ENCODE data around the gene IL16. TPM values are rescaled to one million over a fixed set of nuclear protein-coding genes. Genes with fewer than 3 reads are reported as not detected.

IL16 gene
- total RNA-seq, 6 experiments from 2014 or later: 2.0 to 6.8 (median 3.2) TPM

DNA sequence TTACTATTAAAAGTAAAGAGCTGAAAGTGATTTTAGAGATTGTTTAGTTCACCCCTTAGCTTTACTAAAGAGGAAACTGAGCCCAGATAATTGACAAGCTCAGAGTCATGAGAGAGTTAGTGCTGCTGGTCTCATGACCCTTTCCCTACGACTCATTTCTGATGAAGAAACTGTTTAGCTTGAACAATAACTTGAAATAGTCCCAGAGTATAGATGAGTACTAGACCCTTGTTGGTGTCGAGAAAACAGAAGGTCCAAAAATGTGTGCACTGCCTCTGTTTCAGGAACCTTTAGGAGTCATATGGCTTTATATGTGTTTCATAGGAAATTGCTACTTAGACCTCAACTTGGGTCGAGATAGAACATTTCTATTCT lies 58.2 kb downstream of the IL16 start:
- Histone ChIP-seq H3K4me3 (no peak overlapping the region), H3K36me3 (no peaks in the 10 kb centered on the region), H3K9me3 (no peaks in the 10 kb centered on the region), H3K27ac (no peak overlapping the region), H3K4me1 (no peaks in the 10 kb centered on the region), H3K27me3 (no peaks in the 10 kb centered on the region)
- 64% methylated on average over 3 of the region's 3 CpGs for WGBS (ENCODE audit: insufficient coverage, low coverage, low lambda C conversion rate, missing lambda C conversion rate)
- TF ChIP-seq, protein P1, sequence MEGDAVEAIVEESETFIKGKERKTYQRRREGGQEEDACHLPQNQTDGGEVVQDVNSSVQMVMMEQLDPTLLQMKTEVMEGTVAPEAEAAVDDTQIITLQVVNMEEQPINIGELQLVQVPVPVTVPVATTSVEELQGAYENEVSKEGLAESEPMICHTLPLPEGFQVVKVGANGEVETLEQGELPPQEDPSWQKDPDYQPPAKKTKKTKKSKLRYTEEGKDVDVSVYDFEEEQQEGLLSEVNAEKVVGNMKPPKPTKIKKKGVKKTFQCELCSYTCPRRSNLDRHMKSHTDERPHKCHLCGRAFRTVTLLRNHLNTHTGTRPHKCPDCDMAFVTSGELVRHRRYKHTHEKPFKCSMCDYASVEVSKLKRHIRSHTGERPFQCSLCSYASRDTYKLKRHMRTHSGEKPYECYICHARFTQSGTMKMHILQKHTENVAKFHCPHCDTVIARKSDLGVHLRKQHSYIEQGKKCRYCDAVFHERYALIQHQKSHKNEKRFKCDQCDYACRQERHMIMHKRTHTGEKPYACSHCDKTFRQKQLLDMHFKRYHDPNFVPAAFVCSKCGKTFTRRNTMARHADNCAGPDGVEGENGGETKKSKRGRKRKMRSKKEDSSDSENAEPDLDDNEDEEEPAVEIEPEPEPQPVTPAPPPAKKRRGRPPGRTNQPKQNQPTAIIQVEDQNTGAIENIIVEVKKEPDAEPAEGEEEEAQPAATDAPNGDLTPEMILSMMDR (IDR thresholded peaks at IDR 0.05): no peak
- TF ChIP-seq POLR2A (IDR thresholded peaks at IDR 0.05): no peak
- intact Hi-C loops (cut with DNase I): loop anchor here in 1 of 2 donors (10.0 kb wide), 1 partner anchor 90 kb away; no protein-coding TSS in a partner anchor
- DNase-seq: no peak
- no peak for ATAC-seq

DNA sequence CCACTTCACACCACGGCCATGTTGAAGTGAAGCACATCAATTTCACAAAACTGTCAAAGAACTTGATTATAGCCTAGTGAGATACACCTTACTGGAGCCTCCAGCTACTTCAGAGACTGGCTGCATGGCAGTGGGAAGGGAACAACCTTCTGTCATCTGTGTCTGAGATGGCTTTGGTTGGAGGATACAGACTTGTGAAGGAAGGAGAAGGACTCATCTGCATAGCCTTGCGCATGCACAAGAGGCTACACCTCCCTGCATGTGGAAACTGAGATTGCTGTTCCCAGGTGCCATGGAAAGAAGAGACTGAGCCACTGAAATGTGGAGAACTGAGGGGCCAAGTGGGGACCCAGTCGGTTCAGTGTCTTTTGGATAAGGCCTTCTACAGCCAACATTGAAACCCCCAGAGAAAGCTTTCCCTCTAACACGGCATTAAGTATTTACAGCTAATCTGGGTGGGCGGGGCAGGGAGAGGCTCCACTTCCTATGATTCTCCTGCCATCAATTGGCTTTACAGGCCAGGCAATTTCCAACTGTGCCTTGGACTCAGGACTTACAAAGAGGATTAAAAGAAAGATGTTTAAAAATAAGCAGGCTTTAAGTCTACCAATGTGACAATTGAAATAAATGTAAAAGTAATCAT lies 58.8 kb downstream of the IL16 start:
- H3K9me3 ChIP-seq: no peaks in the 10 kb centered on the region
- H3K27me3 ChIP-seq: no peaks in the 10 kb centered on the region
- no peaks in the 10 kb centered on the region for H3K4me1 ChIP-seq
- no peaks in the 10 kb centered on the region for H3K36me3 ChIP-seq
- no peak overlapping the region for H3K4me3 ChIP-seq
- 66% methylated on average over 4 of the region's 5 CpGs for WGBS (ENCODE audit: insufficient coverage, low coverage, low lambda C conversion rate, missing lambda C conversion rate)
- no peak overlapping the region for H3K27ac ChIP-seq
- intact Hi-C loops (cut with DNase I): loop anchor here in 1 of 2 donors (10.0 kb wide), 1 partner anchor 91 kb away; no protein-coding TSS in a partner anchor
- DNase-seq (no peak), ATAC-seq (no peak)
- TF ChIP-seq, protein P1 (IDR thresholded peaks at IDR 0.05): no peak
- TF ChIP-seq POLR2A (IDR thresholded peaks at IDR 0.05): no peak

DNA sequence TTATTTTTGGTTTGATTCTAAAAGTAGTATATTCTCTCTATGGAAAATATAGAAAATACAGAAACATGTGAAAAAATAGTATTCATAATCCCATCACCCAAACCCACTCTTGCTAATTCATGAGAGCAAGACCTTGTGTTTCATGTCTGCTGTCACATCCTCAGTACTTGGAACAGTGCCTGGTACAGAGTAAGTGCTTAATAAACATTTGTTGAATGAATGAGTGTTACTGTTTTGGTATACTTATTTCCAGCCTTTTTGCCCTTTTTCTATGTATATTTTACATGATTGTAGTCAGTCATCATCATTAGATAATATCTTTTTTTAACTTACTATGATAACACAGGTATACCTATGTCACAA lies 59.3 kb downstream of the IL16 start:
- Histone ChIP-seq H3K27me3 (no peaks in the 10 kb centered on the region), H3K9me3 (no peaks in the 10 kb centered on the region), H3K27ac (no peak overlapping the region), H3K4me3 (no peak overlapping the region), H3K36me3 (no peaks in the 10 kb centered on the region), H3K4me1 (no peaks in the 10 kb centered on the region)
- intact Hi-C loops (cut with DNase I): loop anchor here in 1 of 2 donors (10.0 kb wide), 1 partner anchor 91 kb away; no protein-coding TSS in a partner anchor
- ATAC-seq (no peak), DNase-seq (no peak)
- no peak for TF ChIP-seq POLR2A (IDR thresholded peaks at IDR 0.05)
- TF ChIP-seq, protein P1 (IDR thresholded peaks at IDR 0.05): no peak

DNA sequence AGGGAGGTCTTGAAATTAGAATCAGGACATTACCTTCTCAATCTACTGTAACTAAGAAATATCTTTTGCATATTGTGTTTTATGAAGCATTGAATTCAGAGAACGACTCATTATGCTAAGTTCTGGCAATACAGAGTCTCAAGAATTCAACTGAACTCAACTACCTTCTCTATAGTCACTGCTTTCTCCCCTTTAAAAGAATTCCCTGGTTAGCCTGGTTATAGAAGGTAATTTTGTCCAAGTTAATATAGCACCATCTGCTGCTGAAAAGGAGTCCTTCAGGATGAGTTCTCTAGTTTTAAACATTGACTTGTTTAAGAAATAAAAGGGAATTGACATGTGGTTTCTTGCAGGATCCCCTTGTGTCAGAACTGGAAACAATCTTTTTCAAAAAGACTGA lies 60.2 kb downstream of the IL16 start:
- 5% methylated on average over 1 of the region's 1 CpG for WGBS (ENCODE audit: insufficient coverage, low coverage, low lambda C conversion rate, missing lambda C conversion rate)
- H3K27me3 ChIP-seq: no peaks in the 10 kb centered on the region
- no peak overlapping the region for H3K4me3 ChIP-seq
- no peaks in the 10 kb centered on the region for H3K9me3 ChIP-seq
- intact Hi-C loops (cut with DNase I): loop anchor here in 1 of 2 donors (10.0 kb wide), 1 partner anchor 92 kb away; no protein-coding TSS in a partner anchor
- peak; percentile 29 to 57 (median 49) for ATAC-seq
- DNase-seq: no peak
- no peaks in the 10 kb centered on the region for H3K4me1 ChIP-seq
- H3K27ac ChIP-seq: no peak overlapping the region
- TF ChIP-seq POLR2A (IDR thresholded peaks at IDR 0.05): no peak
- TF ChIP-seq, protein P1 (IDR thresholded peaks at IDR 0.05): peak; percentile 35 to 52 (median 42)
- H3K36me3 ChIP-seq: no peaks in the 10 kb centered on the region
